Gastrocnemius medialis (tissue), 4 donors: ENCODE measurements around the gene RPS6KA4.

ENCODE experiments used
- CTCF ChIP-seq, 5 experiments: fragments of 450-650 bp in 3 of 5; fragments of 200-600 bp in 2 of 5; sonication (generic) in 2 of 5; IDR thresholded peaks in 4 of 5; conservative IDR thresholded peaks in 1 of 5; 1 replicate in 4 of 5; 2 replicates in 1 of 5; pipeline ENCODE4 v1.5.1; 2016 to 2019; ENCODE audit warnings: antibody characterized with exemption in 5 of 5, mild to moderate bottlenecking in 3 of 5, moderate library complexity in 3 of 5
- POLR2A ChIP-seq, 2 donors: fragments of 450-650 bp; IDR thresholded peaks; one replicate each; pipeline ENCODE4 v1.6.1; 2017; ENCODE audit warnings: antibody characterized with exemption in 2 of 2, mild to moderate bottlenecking in 2 of 2, moderate library complexity in 2 of 2

DNA sequence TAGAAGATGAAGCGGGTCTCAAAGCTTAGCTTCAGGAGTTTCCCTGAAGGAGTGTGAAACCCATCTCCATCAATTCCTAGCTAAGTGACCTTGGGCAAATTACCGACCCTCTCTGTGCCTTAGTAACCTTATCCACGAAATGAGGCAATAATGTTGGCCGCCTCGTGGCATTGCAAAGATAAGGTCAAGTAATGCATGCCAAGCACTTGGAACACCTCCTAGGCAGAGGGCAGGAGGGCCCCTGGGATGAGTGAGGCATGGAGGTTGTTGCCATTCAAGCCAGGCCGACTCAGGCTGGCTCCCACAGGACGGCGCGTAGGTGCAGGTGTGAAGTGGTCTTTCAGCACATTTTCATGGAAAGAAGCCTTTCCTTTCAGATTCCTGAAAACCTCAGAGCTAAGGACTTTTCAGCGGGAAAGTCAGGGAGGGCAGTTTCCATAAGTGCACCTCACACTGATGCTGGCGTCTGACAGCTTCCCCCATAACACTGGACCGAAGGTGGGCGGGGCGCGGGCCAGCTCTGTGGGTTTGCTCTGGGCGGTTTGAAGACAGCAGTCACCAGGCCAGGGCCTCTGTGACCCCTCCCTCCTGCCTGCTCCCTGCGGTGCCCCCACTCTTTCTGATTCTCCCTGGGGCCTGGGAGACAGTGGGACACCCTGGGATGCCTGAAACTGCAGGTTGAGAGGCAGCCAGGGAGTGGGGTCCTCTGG, 25.2 kb downstream of the RPS6KA4 start:
- TF ChIP-seq CTCF (IDR thresholded peaks at IDR 0.05 in 4 of 5, conservative IDR thresholded peaks at IDR 0.05 in 1 of 5) (no peak), POLR2A (IDR thresholded peaks at IDR 0.05) (no peak)
